Measurements from ENCODE around the gene DMAC2L. TPM values are rescaled to one million over a fixed set of nuclear protein-coding genes. Genes with fewer than 3 reads are reported as not detected.
"Not testable (repeated sequence)": the region's sequence is repeated elsewhere in the genome, so short reads cannot be mapped to it uniquely, and the experiment has no call there.

Gene DMAC2L, protein sequence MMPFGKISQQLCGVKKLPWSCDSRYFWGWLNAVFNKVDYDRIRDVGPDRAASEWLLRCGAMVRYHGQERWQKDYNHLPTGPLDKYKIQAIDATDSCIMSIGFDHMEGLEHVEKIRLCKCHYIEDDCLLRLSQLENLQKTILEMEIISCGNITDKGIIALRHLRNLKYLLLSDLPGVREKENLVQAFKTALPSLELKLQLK
- 29.3 TPM for total RNA-seq
- long read RNA-seq, full-length matches to known transcripts, result 35 of 58 reads
- long read RNA-seq, partial matches to known transcripts, result 9 of 58 reads
- long read RNA-seq, other reads (novel, unspliced or antisense), result 14 of 58 reads

DNA sequence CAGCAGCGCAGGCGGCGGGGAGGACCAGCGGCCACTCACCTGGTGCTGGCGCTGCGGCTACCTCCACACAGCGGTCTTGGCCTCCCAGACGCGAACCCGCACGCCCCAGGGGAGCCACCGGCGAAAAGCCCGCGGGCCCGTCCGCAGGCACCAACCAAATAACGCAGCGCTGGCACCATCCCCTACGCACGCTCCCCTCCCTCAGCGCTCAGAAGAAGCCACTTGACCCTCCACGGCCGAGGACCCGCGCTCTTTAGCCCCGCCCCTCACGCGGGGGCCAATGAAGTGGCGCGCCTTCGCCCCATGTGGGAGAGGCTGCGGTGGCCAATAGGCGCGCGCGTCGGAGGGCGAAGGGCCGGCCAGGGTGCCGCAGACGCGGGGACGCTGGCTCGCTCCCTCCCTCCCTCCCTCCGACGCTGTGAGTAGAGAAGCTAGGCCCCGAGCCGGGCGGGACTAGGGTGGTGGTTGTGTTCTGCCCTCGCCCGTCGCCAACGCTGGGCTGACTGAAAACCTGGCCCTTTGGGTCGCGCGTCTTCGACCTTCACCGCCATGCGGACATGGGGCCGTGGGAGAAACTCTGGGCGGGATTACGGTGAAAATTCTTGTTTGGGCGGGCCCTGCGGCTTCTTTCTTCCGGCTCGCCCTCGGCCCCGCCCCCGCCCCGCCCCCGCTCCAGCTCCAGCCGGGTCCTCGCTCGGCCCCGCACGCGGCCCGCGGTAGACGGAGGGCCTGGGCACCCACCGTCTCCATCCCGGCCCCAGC lies at the start of gene DMAC2L, which contains the start of gene L2HGDH:
Gene DMAC2L (plus strand): TSS at position 353 of the 762 bp plus-strand sequence. CDS start 9,164 bp downstream, outside the sequence.
Gene L2HGDH (minus strand): TSS at position 258 of the 762 bp plus-strand sequence. CDS start 79 bp downstream, at position 179.
- peak; percentile 97 for DNase-seq (ENCODE audit: low spot score)
- intact Hi-C loops (cut with DNase I), result loop anchor here (5.0 kb wide), 1 partner anchor 80 kb away; the partner anchor contains the start of gene SOS2

DNA sequence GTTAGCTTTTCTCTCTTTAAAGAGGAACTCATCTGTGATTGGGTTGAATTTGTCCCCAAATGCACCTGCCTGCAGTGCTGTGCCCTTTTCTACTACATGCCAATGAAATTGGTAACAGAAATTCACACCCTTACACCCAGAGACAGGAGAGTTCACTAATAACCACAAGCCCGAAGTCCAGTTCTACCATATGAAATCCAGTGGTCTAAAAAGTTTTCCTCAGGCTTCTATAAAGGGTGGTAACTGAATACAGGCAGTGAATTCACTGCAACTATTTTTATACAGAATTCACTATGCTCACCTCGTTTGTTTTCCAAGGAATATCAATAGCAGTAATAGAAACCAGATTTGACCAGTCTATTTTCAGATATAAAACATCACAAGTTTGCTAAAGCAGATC lies 49.3 kb upstream of the DMAC2L start:
- DNase-seq (ENCODE audit: low spot score), result no peak
- intact Hi-C loops (cut with DNase I), result no loop called here

DNA sequence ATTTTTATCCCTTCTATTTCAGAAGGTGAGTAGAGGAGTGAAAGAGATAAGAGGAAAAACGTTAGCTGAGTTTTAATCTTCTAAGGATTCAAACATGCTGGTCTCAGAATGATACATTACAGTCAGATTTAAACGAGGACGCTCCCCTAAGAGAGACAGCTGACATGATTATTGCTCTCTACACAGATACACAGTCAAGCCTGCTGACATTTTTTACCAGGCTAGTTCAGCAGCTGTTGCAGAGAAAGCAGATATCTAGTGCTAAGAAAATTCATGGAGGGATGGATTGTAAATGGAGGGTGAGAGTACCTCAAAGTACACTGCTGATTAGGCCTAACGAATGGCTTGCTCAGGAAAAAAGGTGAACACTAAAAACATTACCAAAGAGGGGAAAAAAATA lies 48.8 kb upstream of the DMAC2L start:
- DNase-seq (ENCODE audit: low spot score), result no peak
- intact Hi-C loops (cut with DNase I), result no loop called here

DNA sequence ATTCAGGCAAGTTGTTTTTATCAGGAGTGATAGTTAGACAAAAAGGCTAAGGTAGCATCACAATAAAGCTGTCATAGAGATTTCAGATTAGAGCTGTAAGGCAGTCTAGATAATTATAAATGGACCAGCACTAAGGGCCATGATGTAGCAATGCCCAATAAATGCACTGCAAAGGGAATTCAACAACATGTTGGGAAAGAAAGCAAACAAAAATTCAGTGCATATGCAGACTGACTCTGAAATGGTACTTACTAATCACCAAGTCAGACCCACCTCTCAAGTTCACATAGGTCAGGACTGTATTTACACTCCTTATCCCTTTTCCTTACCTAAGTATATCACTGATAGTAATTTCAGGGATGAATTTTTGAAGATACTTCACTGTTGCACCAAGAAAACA lies 47.1 kb upstream of the DMAC2L start:
- intact Hi-C loops (cut with DNase I), result no loop called here
- no peak for DNase-seq (ENCODE audit: low spot score)

DNA sequence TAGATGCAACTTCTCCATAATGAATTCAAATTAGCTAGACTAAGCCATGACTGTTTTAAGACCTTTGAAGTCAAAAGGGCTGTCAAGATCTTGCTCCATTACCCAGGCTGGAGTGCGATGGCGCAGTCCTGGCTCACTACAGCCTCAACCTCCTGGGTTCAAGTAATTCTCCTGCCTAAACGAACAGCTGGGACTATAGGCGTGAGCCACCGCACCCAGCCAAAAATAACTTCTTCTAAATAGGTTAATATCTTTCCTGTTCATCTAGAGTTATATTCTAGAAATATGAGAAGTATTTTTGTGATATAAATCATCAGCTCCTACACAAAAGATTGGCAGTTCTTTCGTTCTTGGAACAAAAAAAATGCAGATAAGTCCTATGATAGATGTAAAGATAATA lies 41.2 kb upstream of the DMAC2L start:
- no peak for DNase-seq (ENCODE audit: low spot score)
- intact Hi-C loops (cut with DNase I), result no loop called here

DNA sequence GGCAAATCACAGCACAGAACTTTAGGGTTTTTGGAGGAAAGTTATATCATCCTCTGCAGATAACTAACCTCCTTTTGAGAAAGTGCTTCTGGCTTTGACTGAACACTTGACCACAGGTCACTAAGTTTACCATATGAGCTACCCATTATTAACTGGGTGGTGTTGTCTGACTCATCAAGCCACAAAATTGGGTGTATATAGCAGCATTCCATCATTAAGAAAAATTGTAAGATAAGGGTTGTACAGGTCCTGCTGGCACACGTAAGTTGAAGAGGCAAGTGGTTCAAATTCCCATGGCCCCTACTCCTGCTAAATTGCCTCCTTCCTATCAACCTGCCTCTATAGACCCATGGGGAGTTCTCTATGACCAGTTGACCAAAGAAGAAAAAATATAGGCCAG lies 39.6 kb upstream of the DMAC2L start:
- intact Hi-C loops (cut with DNase I), result no loop called here
- DNase-seq (ENCODE audit: low spot score), result no peak

DNA sequence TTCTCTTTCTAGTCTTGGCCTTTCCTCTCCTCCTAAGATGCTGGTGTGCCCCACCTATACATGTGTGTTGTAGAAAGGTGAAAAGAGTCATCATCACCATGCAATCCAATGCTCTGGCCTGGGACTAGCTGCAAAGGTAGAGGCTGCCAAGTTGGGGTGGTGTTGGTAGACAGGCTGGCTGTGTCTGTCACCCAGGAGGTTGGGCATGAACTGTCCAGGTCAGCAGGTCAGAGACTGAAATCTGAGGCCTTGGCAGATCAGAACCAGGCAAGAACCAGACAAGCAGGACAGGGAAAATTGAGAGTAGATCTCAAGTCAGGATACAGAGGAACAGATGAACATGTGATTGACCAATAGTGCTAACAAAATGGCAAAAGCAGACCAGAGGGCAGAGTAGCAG lies 26.3 kb upstream of the DMAC2L start:
- no peak for DNase-seq (ENCODE audit: low spot score)
- intact Hi-C loops (cut with DNase I), result no loop called here

DNA sequence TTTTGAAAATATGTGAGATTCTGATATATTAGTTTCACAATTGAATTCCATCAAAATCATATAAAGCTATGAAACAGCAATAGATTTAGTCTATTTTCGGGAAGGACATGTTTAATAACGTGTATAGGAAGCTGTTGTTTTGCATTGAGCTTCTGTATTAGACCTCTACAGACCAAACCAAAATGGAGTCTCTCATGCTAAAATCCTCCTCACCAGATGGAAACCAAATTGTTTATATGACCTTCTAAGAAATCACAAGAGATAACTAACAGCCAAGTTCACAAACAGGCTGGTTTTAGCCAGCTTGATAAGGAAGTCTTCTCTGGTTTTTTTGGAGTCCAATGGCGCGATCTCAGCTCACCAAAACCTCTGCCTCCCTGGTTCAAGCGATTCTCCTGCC lies 24.0 kb upstream of the DMAC2L start:
- no peak for DNase-seq (ENCODE audit: low spot score)
- intact Hi-C loops (cut with DNase I), result no loop called here

DNA sequence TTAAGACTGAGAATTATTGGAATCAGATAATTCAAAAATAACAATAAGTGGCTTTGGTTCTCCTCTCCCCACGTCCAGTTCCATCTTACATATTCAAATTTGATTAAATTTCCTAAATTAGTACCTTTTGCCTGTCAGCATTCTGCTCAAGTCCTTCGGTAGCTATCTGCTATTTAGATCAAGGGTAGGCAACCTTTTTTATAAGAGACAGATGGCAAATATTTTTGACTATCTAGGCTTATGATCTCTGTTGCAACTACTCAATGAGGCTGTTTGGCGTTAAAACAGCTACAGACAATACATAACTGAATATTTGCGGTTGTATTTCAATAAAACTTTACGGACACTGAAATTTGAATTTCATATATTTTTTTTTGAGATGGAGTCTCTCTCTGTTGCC lies 21.8 kb upstream of the DMAC2L start:
- no peak for DNase-seq (ENCODE audit: low spot score)
- intact Hi-C loops (cut with DNase I), result no loop called here

DNA sequence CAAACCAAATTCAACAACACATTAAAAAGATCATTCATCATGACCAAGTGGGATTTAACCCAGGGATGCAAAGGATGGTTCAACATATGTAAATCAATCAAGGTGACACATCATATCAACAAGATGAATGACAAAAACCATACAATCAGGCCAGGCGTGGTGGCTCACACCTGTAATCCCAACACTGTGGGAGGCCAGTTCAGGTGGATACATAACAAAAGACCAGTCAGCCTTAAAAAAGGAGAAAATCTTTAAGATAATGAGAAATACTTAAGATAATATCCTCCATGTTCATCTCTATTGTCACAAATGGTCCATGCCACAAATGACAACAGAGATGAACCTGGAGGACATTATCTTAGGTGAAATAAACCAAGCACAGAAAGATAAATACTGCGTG lies 12.5 kb upstream of the DMAC2L start:
- DNase-seq (ENCODE audit: low spot score), result no peak
- intact Hi-C loops (cut with DNase I), result no loop called here

DNA sequence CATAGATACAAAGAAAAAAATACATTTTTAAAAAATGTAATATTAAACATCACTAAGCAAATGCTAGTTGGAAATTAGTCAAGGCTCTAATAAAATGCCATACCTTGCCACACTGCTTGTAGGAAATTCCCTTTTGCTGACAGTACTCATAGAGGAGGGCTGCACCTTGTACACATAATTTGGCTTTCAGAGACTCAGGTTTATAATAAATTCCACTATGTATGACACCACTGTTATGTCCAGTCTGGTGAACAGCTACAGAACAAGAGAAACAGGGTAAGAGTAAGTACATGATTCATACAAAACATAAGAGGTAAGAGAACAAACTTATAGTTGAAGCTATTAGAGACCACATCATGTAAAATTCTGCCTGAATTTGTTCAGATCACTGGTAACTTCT lies 10.2 kb upstream of the DMAC2L start:
- intact Hi-C loops (cut with DNase I), result no loop called here
- DNase-seq (ENCODE audit: low spot score), result no peak

DNA sequence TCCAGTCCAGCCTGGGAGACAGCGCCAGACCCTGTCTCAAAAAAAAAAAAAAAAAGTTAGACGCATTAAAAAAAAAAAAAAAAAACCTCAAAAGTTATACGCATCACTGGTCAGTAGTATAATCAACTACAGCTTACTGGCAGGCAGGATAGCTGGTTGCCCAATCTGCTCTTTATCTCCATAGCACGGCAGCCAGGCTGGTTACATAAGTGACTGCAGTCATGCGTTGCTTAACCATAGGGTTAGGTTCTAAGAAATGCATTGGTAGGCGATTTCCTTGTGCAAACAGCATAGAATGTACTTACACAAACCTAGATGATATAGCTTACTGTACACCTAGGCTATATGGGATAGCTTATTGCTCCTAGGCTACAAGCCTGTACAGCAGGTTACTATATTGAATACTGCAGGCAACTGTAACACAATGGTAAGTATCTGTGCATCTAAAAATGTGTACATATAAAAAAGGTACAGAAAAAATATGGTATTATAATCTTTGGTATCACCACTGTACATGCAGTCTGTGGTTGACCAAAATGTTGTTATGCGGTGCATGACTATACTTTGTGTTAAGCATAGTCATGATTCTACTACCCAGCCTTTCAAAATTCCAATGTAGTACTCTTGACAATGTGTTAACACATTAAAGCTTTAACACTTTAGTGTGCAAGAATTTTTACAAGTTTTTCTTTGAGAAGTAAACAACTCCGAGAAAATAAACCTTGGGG lies 8.2 kb upstream of the DMAC2L start:
- intact Hi-C loops (cut with DNase I), result no loop called here
- no peak for DNase-seq (ENCODE audit: low spot score)

DNA sequence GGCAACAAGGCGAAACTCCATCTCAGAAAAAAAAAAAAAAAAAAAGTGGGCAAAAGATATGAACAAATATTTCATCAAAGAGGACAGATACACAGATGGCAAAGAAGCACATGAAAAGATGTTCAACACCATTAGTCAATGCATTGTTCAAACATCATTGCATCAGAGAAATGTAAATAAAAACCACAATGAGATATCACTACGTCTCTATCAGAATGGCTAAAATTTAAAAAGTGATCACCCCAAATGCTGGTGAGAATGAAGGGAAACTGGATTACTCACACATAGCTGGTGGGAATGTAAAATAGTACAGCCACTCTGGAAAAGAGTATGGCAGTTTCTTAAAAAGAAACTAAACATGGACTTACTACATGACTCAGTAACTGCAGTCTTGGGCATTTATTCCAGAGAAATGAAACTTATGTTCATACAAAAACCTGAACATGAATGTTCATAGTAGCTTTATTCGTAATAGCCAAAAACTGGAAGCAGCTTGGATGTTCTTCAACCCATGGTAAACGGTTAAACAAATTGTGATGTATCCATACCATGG lies 3.7 kb upstream of the DMAC2L start:
- intact Hi-C loops (cut with DNase I), result no loop called here
- DNase-seq (ENCODE audit: low spot score), result no peak

DNA sequence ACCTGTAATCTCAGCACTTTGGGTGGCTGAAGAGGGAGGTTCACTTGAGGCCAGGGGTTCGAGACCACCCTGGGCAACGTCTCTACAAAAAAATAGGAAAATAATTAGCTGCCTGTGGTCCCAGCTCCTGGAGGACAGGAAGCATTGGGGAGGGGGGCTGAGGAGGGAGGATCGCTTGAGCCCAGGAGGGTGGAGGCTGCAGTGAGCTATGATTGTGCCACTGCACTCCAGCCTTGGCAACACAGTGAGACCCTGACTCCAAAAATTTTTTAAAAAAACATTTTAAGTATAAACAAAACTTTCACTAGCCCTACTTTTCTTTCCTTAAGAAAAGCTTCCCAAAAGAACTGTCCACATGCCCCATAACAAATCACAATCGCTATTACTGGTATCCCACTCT lies 1.7 kb upstream of the DMAC2L start:
- intact Hi-C loops (cut with DNase I), result loop anchor here (5.0 kb wide), 1 partner anchor 78 kb away; the partner anchor contains the start of gene SOS2
- DNase-seq (ENCODE audit: low spot score), result no peak

DNA sequence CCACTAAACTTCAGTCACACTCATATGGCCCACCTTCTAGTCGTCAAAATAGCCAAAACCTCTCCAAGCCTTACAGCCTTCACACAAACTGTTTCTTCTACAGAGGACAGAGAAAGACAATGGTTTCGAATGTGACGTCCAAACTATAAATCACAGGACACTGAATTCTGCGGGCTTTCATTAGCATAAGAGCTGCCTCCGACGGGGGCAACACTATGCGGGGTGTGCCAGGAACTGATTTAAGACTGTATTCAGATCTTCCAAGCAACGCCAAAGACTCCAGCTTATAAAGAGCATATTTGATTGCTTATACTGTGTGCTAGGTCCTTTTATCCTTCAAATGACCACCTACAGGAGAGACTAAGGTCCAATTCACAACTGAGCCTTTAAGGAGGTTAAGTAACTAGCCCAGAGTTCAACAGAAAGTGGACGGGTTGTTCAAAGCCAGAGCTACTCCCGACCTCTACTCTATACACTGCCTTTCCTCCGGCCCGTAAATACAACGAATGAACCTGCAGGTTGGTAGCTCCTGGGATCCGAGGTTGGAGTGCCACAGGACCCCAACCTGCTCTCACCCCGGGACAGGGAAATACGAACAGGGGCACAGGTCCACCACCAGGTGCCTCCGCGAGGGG lies 670 bp upstream of the DMAC2L start:
- DNase-seq (ENCODE audit: low spot score), result no peak
- intact Hi-C loops (cut with DNase I), result loop anchor here (5.0 kb wide), 1 partner anchor 79 kb away; the partner anchor contains the start of gene SOS2

DNA sequence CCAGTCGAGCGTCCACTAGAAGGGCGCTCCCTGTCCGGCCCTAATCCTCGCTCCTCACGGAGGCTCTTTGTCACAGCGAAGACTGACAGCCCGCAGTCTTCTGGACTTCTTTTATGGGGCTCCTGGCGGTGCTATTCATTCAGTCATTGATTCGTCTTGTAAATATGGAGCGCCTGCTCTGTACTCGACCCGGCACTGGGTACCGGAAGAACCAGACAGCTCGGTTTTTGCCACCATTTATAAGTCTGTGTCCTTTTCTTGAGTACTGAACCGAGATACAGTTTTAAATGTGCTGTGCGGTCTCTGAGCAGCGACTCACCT lies 570 bp downstream of the DMAC2L start:
- intact Hi-C loops (cut with DNase I), result loop anchor here (5.0 kb wide), 1 partner anchor 80 kb away; the partner anchor contains the start of gene SOS2
- DNase-seq (ENCODE audit: low spot score), result no peak

DNA sequence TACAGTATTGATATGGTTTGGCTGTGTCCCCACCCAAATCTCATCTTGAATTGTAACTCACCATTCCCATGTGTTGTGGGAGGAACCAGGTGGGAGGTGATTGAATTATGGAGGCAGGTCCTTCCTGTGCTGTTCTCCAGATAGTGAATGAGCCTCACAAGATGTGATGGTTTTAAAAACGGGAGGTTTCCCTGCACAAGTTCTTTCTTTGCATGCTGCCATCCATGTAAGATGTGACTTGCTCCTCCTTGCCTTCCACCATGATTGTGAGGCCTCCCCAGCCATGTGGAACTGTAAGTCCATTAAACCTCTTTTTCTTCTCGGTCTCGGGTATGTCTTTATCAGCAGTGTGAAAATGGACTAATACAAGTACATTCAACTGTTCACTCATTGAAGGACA lies 2.0 kb downstream of the DMAC2L start:
- DNase-seq (ENCODE audit: low spot score), result not testable (repeated sequence)
- intact Hi-C loops (cut with DNase I), result loop anchor here (5.0 kb wide), 1 partner anchor 82 kb away; the partner anchor contains the start of gene SOS2

DNA sequence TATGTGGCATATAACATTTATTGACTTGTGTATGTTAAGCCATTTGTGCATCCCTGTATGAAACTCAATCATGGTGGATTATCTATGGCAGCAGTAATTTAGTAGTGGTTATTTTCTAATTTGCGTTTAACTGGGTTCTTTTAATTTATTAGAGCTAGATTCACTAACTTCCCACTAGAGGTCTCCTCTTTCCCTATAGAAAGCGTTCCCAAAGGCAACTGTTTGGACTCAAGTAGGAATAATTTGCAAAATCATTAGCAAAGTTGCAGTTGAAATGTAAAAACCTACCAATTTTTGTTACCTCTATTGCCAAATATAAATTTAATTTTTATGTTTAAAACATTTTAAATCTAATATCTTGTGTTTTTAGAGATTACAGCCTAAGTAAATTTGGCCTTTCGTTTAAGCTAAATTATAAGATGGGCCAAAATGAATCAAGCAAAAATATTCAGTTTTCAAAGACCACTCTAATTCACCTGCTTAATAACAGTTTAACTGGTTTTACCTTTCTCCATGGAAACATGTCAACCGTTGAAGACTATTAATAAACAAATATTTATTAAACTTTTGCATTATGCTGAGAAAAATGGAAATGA lies 6.0 kb downstream of the DMAC2L start:
- intact Hi-C loops (cut with DNase I), result no loop called here
- DNase-seq (ENCODE audit: low spot score), result no peak

DNA sequence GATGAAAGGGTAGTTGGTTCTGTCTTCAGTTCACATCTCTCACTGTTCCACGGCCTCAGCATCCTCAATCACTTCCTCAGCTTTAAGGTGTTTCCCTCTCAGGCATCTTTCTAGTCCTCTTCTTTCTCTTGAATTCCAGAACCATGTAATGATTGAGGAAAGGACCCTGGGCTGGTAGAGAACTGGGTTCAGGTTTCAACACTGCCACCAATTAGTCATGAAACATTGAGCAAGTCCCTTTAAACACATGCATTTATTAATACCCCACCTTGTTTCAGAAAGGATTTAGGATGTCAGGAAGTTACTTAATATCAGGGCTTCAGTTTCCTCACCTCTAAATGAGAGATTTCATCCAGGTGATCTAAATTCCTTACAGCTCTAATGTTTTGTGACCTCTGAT lies 7.2 kb downstream of the DMAC2L start:
- DNase-seq (ENCODE audit: low spot score), result no peak
- intact Hi-C loops (cut with DNase I), result no loop called here
